H1 (cell line): ENCODE measurements around the gene NR2E1. TPM values are rescaled to one million over a fixed set of nuclear protein-coding genes. Genes with fewer than 3 reads are reported as not detected.

Experiments used
- ASH2L ChIP-seq: fragments of 200-600, 300-600 bp; sonication (generic); IDR thresholded peaks from one replicate; pipeline ENCODE4 v1.7.1; 2017; ENCODE audit warnings: low read length
- BACH1 ChIP-seq: IDR thresholded peaks from 2 replicates; pipeline ENCODE4 v1.6.1; 2012; ENCODE audit warnings: low read length, improper control_type of control experiment
- BRCA1 ChIP-seq: IDR thresholded peaks from 2 replicates; pipeline ENCODE4 v1.6.1; 2012; ENCODE audit warnings: low read depth, low read length, improper control_type of control experiment
- CHD2 ChIP-seq: IDR thresholded peaks from 2 replicates; pipeline ENCODE4 v1.6.1; 2012; ENCODE audit warnings: low read length, improper control_type of control experiment
- CTBP2 ChIP-seq: IDR thresholded peaks from 2 replicates; pipeline ENCODE4 v1.7.0; 2011; ENCODE audit warnings: borderline replicate concordance, mild to moderate bottlenecking, moderate library complexity, mixed read lengths, low read length; ENCODE audit not compliant: insufficient read depth, insufficient read length
- KDM1A ChIP-seq: fragments of 200-600, 300-600 bp; sonication (generic); IDR thresholded peaks from 2 replicates; pipeline ENCODE4 v1.7.1; 2016; ENCODE audit warnings: mild to moderate bottlenecking, low read length, borderline replicate concordance
- KDM5A ChIP-seq: fragments of 200-600 bp; IDR thresholded peaks from 2 replicates; pipeline ENCODE4 v1.7.1; 2012; ENCODE audit warnings: mild to moderate bottlenecking, low read length, inconsistent platforms, mixed read lengths
- POU5F1 ChIP-seq: IDR thresholded peaks from 2 replicates; pipeline ENCODE4 v1.6.1; 2011; ENCODE audit warnings: low read depth, mild to moderate bottlenecking, low read length, moderate library complexity
- SP2 ChIP-seq: IDR thresholded peaks from 2 replicates; pipeline ENCODE4 v1.6.1; 2012; ENCODE audit warnings: mild to moderate bottlenecking, low read length, inconsistent platforms
- SUZ12 ChIP-seq: fragments of 200-600 bp; sonication (generic); IDR thresholded peaks from 2 replicates; pipeline ENCODE4 v1.6.1; 2012; ENCODE audit warnings: mild to moderate bottlenecking, inconsistent platforms, low read length, moderate library complexity, mixed read lengths
- TBP ChIP-seq: IDR thresholded peaks from 2 replicates; pipeline ENCODE4 v1.6.1; 2011; ENCODE audit warnings: low read depth, low read length, improper control_type of control experiment
- polyA plus RNA-seq, 7 experiments: library from polyadenylated mRNA; depleted of rRNA in 3 of 7; stranded (reverse) in 5 of 7; unstranded in 2 of 7; fragments of >200 nt in 5 of 7; fragments of 200-250 nt in 2 of 7; gene quantifications; 1 replicate in 5 of 7; 2 replicates in 1 of 7; 4 replicates in 1 of 7; pipeline versions ENCODE4 v1.2.1 to v1.2.3, GENCODE V29; 2011 to 2013; ENCODE audit warnings: missing spikeins in 2 of 7, mixed read lengths in 2 of 7
- total RNA-seq: library from RNA; stranded (reverse); fragmentation: NEBNext Ultra II Directional; extraction: Animal tissue kit (Norgen Biotek cat#: 25700); gene quantifications from 2 replicates; pipeline ENCODE4 v1.2.1, GENCODE V29; 2021
- TF ChIP-seq, protein P1 (sequence below): IDR thresholded peaks from 2 replicates; pipeline ENCODE4 v1.6.1; 2012; ENCODE audit warnings: inconsistent platforms

The NR2E1 gene
- total and polyA plus RNA-seq, 2 of the 8 experiments (the other 6 are each of a cell fraction or from before 2014, with no cell fraction given) = not detected

- TF ChIP-seq KDM1A = no peak
- TF ChIP-seq POU5F1 = no peak
- peak; percentile 23 for TF ChIP-seq CTBP2
- TF ChIP-seq SUZ12 = peak; percentile 84
- no peak for TF ChIP-seq BRCA1
- TF ChIP-seq ASH2L = peak; percentile 47
- TF ChIP-seq, protein P1, sequence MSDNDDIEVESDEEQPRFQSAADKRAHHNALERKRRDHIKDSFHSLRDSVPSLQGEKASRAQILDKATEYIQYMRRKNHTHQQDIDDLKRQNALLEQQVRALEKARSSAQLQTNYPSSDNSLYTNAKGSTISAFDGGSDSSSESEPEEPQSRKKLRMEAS = no peak
- TF ChIP-seq CHD2 = no peak
- no peak for TF ChIP-seq SP2
- TF ChIP-seq KDM5A = no peak
- TF ChIP-seq BACH1 = no peak
- no peak for TF ChIP-seq TBP
Observed at GRCh38 chr6:108118810-108119768, 46.7 kb upstream of the NR2E1 start (continued).
